Fibroblast of villous mesenchyme (primary cell): ENCODE results near the gene ENPP6. TPM values are rescaled to one million over a fixed set of nuclear protein-coding genes. Genes with fewer than 3 reads are reported as not detected.
"Not testable (repeated sequence)": the region's sequence is repeated elsewhere in the genome, so short reads cannot be mapped to it uniquely, and the experiment has no call there.

Experiments used
- DNase-seq: peaks from one replicate; pipeline ENCODE4 v3.0.0-alpha.2; 2010; ENCODE audit warnings: low read depth
- H3K4me3 ChIP-seq: 2 replicates; pipeline ENCODE4 v1.5.1; 2011; ENCODE audit warnings: low read depth, mild to moderate bottlenecking, low read length
- total RNA-seq: library from RNA; depleted of rRNA; stranded (reverse); fragments of >200 nt; gene quantifications from 2 replicates; pipeline ENCODE4 v1.2.3, GENCODE V29; 2012
- TF ChIP-seq, protein P1 (sequence below): IDR thresholded peaks from 2 replicates; pipeline ENCODE4 v1.5.1; 2012; ENCODE audit warnings: low read depth, mild to moderate bottlenecking, low read length; ENCODE audit not compliant: insufficient read depth

The ENPP6 gene
- total RNA-seq, 1 donor = not detected

DNA sequence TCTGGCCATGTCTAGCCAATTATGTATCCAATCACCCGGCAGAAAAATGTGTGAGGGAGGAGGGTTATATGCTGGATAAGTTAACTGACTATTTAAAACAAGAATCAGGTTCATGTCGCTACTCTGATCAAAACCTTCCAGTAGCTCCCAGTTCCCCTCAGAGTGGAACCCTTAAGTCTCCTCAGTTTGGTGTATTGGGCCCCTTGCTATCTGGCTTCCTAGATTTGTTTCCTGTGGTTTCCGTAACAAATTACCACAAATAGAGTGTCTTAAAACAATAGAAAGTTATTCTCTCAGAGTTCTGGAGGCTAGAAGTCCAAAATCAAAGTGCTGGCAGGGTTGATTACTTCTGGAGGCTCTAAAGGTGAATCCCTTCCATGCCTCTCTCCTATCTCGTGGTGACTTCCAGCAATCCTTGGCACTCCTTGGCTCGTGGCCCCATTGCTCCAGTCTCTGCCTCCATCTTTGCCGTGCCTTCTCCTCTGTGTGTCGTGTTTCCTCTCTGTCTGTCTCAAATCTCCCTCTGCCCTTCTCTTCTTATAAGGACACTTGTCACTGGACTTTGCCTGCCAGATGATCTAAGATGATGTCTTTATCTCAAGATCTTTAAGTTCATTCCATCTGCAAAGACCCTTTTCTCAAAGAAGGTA is 10.5 kb upstream of the ENPP6 start:
- DNase-seq = no peak
- H3K4me3 ChIP-seq = no peak overlapping the region
- TF ChIP-seq, protein P1, sequence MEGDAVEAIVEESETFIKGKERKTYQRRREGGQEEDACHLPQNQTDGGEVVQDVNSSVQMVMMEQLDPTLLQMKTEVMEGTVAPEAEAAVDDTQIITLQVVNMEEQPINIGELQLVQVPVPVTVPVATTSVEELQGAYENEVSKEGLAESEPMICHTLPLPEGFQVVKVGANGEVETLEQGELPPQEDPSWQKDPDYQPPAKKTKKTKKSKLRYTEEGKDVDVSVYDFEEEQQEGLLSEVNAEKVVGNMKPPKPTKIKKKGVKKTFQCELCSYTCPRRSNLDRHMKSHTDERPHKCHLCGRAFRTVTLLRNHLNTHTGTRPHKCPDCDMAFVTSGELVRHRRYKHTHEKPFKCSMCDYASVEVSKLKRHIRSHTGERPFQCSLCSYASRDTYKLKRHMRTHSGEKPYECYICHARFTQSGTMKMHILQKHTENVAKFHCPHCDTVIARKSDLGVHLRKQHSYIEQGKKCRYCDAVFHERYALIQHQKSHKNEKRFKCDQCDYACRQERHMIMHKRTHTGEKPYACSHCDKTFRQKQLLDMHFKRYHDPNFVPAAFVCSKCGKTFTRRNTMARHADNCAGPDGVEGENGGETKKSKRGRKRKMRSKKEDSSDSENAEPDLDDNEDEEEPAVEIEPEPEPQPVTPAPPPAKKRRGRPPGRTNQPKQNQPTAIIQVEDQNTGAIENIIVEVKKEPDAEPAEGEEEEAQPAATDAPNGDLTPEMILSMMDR = no peak

DNA sequence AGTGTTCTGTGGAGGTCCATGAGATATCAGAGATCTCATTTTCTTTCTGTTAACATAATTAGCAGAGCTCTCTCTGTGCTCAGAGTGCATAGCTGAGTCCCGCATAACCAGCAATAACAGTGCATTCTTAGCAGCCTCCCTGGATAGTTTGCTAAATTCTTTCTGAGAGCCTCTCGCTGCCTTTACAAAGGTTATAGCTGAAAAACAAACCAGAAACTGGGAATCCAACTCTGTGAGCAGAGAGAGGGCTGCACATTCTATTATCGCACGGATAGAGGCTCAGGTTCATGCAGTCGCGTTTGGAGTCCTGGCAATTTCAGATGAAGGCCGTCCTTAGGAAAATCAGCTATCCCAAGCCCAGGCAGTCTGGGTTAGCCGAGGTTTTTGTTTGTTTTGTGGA is 1.2 kb downstream of the ENPP6 start:
- TF ChIP-seq, protein P1 = no peak
- DNase-seq = no peak
- H3K4me3 ChIP-seq = no peak overlapping the region

DNA sequence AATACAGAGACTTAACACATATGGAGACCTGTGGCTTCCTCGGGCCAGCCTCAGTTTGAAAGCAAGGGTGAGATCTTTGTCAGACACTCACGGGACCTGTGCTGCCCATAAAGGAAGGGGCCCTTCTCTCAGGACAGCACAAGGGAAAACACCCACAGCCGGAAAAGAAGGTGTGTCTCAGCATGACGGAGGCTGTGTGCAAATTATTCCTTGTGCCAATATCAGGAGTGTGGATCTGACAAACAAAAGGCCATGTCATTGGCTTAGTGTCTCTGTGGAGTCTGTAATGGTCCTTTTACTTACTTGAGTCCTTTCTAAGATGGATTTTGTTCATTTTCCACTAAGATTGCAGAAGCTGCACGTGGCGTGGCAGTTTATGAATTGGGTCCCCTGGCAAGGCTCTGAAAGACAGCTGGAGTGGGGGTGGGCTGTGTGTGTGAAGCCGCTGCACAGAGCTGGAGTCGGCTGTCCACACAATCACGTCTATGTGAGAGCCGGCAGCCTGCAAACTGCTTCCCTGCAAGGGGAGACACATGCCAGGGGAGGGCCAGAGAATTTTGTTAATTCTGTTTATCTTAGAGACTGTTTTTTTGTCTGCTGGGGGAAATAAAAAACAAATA is 1.9 kb downstream of the ENPP6 start:
- no peak for DNase-seq
- no peak overlapping the region for H3K4me3 ChIP-seq
- TF ChIP-seq, protein P1 = no peak

DNA sequence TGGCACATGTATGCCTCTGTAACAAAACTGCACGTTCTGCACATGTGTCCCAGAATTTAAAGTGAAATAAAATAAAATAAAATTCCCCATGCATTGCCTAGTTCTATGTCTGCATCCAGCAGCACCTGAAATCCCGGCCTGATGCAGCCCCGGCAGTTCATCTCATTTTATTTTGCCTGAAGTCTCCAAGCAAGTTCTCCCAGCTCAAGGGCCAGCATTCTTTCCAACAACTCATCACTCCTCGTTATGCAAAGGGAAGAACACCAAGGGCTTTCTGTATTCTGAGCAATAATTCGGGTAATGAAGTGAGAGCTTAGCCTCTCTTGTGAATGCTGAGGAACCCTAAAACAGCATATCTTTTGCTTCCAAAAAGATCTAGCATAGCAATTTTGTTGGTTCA is 2.7 kb downstream of the ENPP6 start:
- H3K4me3 ChIP-seq = no peak overlapping the region
- TF ChIP-seq, protein P1 = no peak
- no peak for DNase-seq

DNA sequence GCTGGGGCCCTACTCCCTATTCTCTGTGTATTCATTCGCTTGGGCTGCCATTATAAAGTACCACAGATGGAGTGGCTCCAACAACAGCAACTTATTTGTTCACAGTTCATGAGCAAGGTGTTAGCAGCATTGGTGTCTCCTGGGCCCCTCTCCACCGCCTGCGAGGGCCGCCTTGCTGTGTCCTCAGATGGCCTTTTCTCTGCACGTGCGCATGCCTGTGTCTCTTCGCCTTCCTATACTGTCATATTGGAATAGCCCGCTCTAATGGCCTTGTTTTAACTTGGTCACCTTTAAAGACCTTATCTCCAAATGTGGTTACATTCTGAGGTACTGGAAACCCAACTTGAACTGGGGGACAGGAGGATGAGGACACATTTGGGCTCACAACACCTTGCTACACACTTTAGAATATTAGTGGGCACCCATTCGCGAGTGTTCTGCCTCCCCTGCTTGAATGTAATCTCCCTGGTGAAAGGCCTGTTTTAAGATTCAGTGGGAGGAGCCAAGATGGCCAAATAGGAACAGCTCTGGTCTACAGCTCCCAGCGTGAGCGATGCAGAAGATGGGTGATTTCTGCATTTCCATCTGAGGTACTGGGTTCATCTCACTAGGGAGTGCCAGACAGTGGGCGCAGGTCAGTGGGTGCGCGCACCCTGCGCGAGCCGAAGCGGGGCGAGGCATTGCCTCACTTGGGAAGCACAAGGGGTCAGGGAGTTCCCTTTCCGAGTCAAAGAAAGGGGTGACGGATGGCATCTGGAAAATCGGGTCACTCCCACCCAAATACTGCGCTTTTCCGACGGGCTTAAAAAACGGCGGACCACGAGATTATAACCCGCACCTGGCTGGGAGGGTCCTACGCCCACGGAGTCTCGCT is 9.7 kb downstream of the ENPP6 start:
- DNase-seq, H3K4me3 ChIP-seq: not testable (repeated sequence)

DNA sequence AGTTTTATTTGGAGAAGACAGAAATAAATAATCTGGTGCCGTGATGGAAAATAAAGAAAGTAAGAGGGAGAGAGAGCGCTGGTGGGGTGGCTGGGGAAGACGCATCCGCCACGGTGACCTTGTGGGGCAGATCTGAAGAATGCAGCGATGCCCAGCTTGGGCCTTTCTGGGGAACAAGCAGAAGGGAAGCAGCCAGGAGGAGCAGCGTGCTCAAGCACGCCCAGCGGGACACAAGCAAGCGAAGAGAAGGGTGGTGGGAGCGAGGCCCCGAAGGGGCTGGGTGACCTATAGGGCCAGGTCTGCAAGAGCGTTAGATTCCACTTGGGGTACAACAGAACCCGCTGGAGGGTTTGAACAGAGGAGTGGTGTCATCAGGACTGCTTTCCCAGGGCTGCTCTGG is 12.4 kb downstream of the ENPP6 start:
- DNase-seq = no peak
- TF ChIP-seq, protein P1 = no peak
- no peak overlapping the region for H3K4me3 ChIP-seq

DNA sequence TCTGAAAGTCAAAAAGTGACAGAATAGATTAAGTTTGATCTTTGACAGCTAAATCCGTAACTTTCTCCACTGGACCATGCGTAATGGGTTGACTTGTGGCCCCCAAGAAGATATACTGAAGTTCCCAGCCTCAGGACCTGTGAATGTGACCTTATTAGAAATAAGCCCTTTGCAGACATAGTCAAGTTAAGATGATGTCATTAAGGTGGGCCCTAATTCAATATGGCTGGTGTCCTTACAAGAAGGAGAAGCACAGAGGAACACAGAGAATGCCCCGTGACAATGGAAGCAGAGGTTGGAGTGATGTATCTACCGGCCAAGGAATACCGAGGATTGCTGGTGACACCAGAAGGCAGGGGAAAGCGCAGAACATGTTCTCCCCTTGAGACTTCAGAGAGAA is 14.4 kb downstream of the ENPP6 start:
- H3K4me3 ChIP-seq = no peak overlapping the region
- no peak for DNase-seq
- TF ChIP-seq, protein P1 = no peak
